Mesenchymal stem cell (in vitro differentiated cells and primary cell): ENCODE measurements around the gene LIFR.
A peak's percentile ranks its signal among the peaks of the same experiment; 100 is the strongest.

Experiments
- DNase-seq: peaks from one replicate; pipeline ENCODE4 v3.0.0-alpha.2; 2013
- H2AFZ ChIP-seq: one replicate; pipeline ENCODE4 v1.6.1; 2013; ENCODE audit warnings: low read depth, mild to moderate bottlenecking, control low read depth, inconsistent platforms, low read length, moderate library complexity
- H2AK5ac ChIP-seq: 2 replicates; pipeline ENCODE4 v1.6.1; 2013; ENCODE audit warnings: low read length, moderate library complexity, mild to moderate bottlenecking, inconsistent platforms; ENCODE audit not compliant: severe bottlenecking
- H2BK120ac ChIP-seq: one replicate; pipeline ENCODE4 v1.6.1; 2013; ENCODE audit warnings: low read depth, mild to moderate bottlenecking, inconsistent platforms, low read length, moderate library complexity
- H2BK12ac ChIP-seq, 2 experiments: one replicate each; pipeline ENCODE4 v1.6.1; 2013; ENCODE audit warnings: inconsistent platforms in 2 of 2, low read length in 2 of 2, mild to moderate bottlenecking in 2 of 2, moderate library complexity in 2 of 2, control low read depth in 1 of 2
- H2BK15ac ChIP-seq: one replicate; pipeline ENCODE4 v1.6.1; 2013; ENCODE audit warnings: mild to moderate bottlenecking, low read depth, inconsistent platforms; ENCODE audit not compliant: poor library complexity, severe bottlenecking
- H2BK5ac ChIP-seq: 2 replicates; pipeline ENCODE4 v1.6.1; 2013; ENCODE audit warnings: low read depth, mild to moderate bottlenecking, low read length, control low read depth, inconsistent platforms; ENCODE audit not compliant: poor library complexity, severe bottlenecking
- H3K14ac ChIP-seq, 2 experiments: one replicate each; pipeline ENCODE4 v1.6.1; 2013; ENCODE audit warnings: inconsistent platforms in 2 of 2, low read length in 2 of 2, control low read depth in 1 of 2, mild to moderate bottlenecking in 1 of 2, moderate library complexity in 1 of 2
- H3K18ac ChIP-seq, 2 experiments: one replicate each; pipeline ENCODE4 v1.6.1; 2013; ENCODE audit warnings: inconsistent platforms in 2 of 2, low read length in 2 of 2, control low read depth in 1 of 2, low read depth in 1 of 2, mild to moderate bottlenecking in 1 of 2
- H3K23ac ChIP-seq, 2 experiments: one replicate each; pipeline ENCODE4 v1.6.1; 2013; ENCODE audit warnings: inconsistent platforms in 2 of 2, low read length in 2 of 2, mild to moderate bottlenecking in 2 of 2, moderate library complexity in 2 of 2, control low read depth in 1 of 2
- H3K27ac ChIP-seq: 2 replicates; pipeline ENCODE4 v1.5.1; 2013; ENCODE audit warnings: mild to moderate bottlenecking, moderate library complexity, low read length, control low read depth, inconsistent platforms; ENCODE audit not compliant: poor library complexity, severe bottlenecking
- H3K27me3 ChIP-seq, 2 experiments: 2 replicates each; pipeline versions ENCODE4 v1.6.1 to v1.7.0; 2013; ENCODE audit warnings: low read length in 2 of 2, mild to moderate bottlenecking in 2 of 2, moderate library complexity in 2 of 2, control low read depth in 1 of 2, inconsistent platforms in 1 of 2; ENCODE audit not compliant: control insufficient read depth in 1 of 2, insufficient read depth in 1 of 2
- H3K36me3 ChIP-seq, 2 experiments: 2 replicates each; pipeline versions ENCODE4 v1.6.1 to v1.7.0; 2013; ENCODE audit warnings: low read length in 2 of 2, control low read depth in 1 of 2, inconsistent platforms in 1 of 2, low read depth in 1 of 2, mild to moderate bottlenecking in 1 of 2; ENCODE audit not compliant: insufficient read depth in 2 of 2, control insufficient read depth in 1 of 2
- H3K4ac ChIP-seq, 2 experiments: one replicate each; pipeline ENCODE4 v1.6.1; 2013; ENCODE audit warnings: inconsistent platforms in 2 of 2, low read length in 2 of 2, mild to moderate bottlenecking in 2 of 2, moderate library complexity in 2 of 2, control low read depth in 1 of 2, low read depth in 1 of 2
- H3K4me1 ChIP-seq: 2 replicates; pipeline ENCODE4 v1.6.1; 2013; ENCODE audit warnings: low read depth, low read length, control low read depth; ENCODE audit not compliant: control insufficient read depth, insufficient read depth
- H3K4me2 ChIP-seq: 2 replicates; pipeline ENCODE4 v1.6.1; 2013; ENCODE audit warnings: low read length, mild to moderate bottlenecking, inconsistent platforms; ENCODE audit not compliant: poor library complexity, severe bottlenecking
- H3K4me3 ChIP-seq, 2 experiments: 2 replicates each; pipeline versions ENCODE4 v1.5.1 to v1.7.0; 2013; ENCODE audit warnings: low read length in 2 of 2, mild to moderate bottlenecking in 2 of 2, control low read depth in 1 of 2, low read depth in 1 of 2; ENCODE audit not compliant: insufficient read depth in 1 of 2
- H3K79me1 ChIP-seq: replicated peaks from 2 replicates; pipeline ENCODE4 v1.6.1; 2013; ENCODE audit warnings: mild to moderate bottlenecking, control low read depth, low read length, inconsistent platforms; ENCODE audit not compliant: poor library complexity, severe bottlenecking
- H3K9ac ChIP-seq: 2 replicates; pipeline ENCODE4 v1.7.0; 2013; ENCODE audit warnings: mild to moderate bottlenecking, low read length, moderate library complexity
- H3K9me3 ChIP-seq: 2 replicates; pipeline ENCODE4 v1.7.0; 2013; ENCODE audit warnings: mild to moderate bottlenecking, low read length; ENCODE audit not compliant: control insufficient read depth
- H4K8ac ChIP-seq: one replicate; pipeline ENCODE4 v1.6.1; 2013; ENCODE audit warnings: inconsistent platforms, mild to moderate bottlenecking, low read length, moderate library complexity
- H4K91ac ChIP-seq: one replicate; pipeline ENCODE4 v1.6.1; 2013; ENCODE audit warnings: mild to moderate bottlenecking, low read length, inconsistent platforms
- WGBS: methylation state at CpG from one replicate; pipeline ENCODE4 v1.1.7; 2013; ENCODE audit warnings: mixed read lengths; 5-methylcytosine and 5-hydroxymethylcytosine counted together

Gene LIFR

GRCh38 chr5:38515646-38516045 lies 40.8 kb downstream of the LIFR start:
- Histone ChIP-seq H3K18ac (no peak overlapping the region), H3K4me3 (no peak overlapping the region), H4K91ac (no peak overlapping the region), H3K4me2 (no peak overlapping the region), H3K14ac (no peak overlapping the region), H2BK120ac (no peak overlapping the region), H3K9me3 (peaks cover 13% of the 10 kb centered on the region), H2AFZ (no peak overlapping the region), H2BK15ac (no peak overlapping the region), H3K79me1 (peaks cover 1% of the 10 kb centered on the region), H3K9ac (no peak overlapping the region), H2AK5ac (no peak overlapping the region), H4K8ac (no peak overlapping the region), H3K27me3 (no peaks in the 10 kb centered on the region), H3K27ac (no peak overlapping the region), H2BK12ac (no peak overlapping the region), H3K23ac (no peak overlapping the region), H3K4ac (no peak overlapping the region), H3K36me3 (peaks cover 0 to 52% of the 10 kb centered on the region in 2 experiments), H2BK5ac (no peak overlapping the region), H3K4me1 (no peaks in the 10 kb centered on the region)
- peak; percentile 40 for DNase-seq
- 66% methylated on average over 2 of the region's 2 CpGs for WGBS

GRCh38 chr5:38515092-38515491 lies 41.4 kb downstream of the LIFR start:
- WGBS = no CpG with 5 or more reads among the region's 3 CpGs
- no peak overlapping the region for H3K14ac ChIP-seq

GRCh38 chr5:38509185-38509584 lies 47.3 kb downstream of the LIFR start:
- peak overlapping the region in 1 of 2 experiments; percentile 0 for H3K4me3 ChIP-seq
- H3K36me3 ChIP-seq = peaks cover 0 to 54% of the 10 kb centered on the region in 2 experiments
- peak; percentile 19 for DNase-seq
- no peak overlapping the region for H3K14ac ChIP-seq
- H4K8ac ChIP-seq = no peak overlapping the region
- H3K27ac ChIP-seq = peak overlapping the region; percentile 91
- no peak overlapping the region for H3K23ac ChIP-seq
- peaks cover 1% of the 10 kb centered on the region for H3K79me1 ChIP-seq
- no peak overlapping the region for H2BK5ac ChIP-seq
- peak overlapping the region; percentile 68 for H3K9ac ChIP-seq
- H2BK15ac ChIP-seq = no peak overlapping the region
- no peaks in the 10 kb centered on the region for H3K4me1 ChIP-seq
- H3K18ac ChIP-seq = no peak overlapping the region
- no peak overlapping the region for H4K91ac ChIP-seq
- no peak overlapping the region for H2BK120ac ChIP-seq
- H3K4ac ChIP-seq = no peak overlapping the region
- no peaks in the 10 kb centered on the region for H3K27me3 ChIP-seq
- no peaks in the 10 kb centered on the region for H3K9me3 ChIP-seq
- no peak overlapping the region for H2AFZ ChIP-seq
- WGBS = 55% methylated on average over 4 of the region's 5 CpGs
- H2AK5ac ChIP-seq = no peak overlapping the region
- no peak overlapping the region for H2BK12ac ChIP-seq
- H3K4me2 ChIP-seq = no peak overlapping the region

More at GRCh38 chr5:38515092-38515491, 41.4 kb downstream of the LIFR start:
- no peak overlapping the region for H4K8ac ChIP-seq
- no peak overlapping the region for H2BK120ac ChIP-seq
- H3K27ac ChIP-seq = no peak overlapping the region
- H3K4me3 ChIP-seq = no peak overlapping the region
- peaks cover 7% of the 10 kb centered on the region for H3K9me3 ChIP-seq
- H3K9ac ChIP-seq = no peak overlapping the region
- no peaks in the 10 kb centered on the region for H3K4me1 ChIP-seq
- no peak overlapping the region for H4K91ac ChIP-seq
- no peak overlapping the region for H3K18ac ChIP-seq
- no peak overlapping the region for H2BK15ac ChIP-seq
- H2AFZ ChIP-seq = no peak overlapping the region
- H3K23ac ChIP-seq = no peak overlapping the region
- DNase-seq = no peak
- H3K79me1 ChIP-seq = peaks cover 1% of the 10 kb centered on the region
- H2BK12ac ChIP-seq = no peak overlapping the region
- H3K4ac ChIP-seq = no peak overlapping the region
- no peak overlapping the region for H2BK5ac ChIP-seq
- H3K27me3 ChIP-seq = no peaks in the 10 kb centered on the region
- no peak overlapping the region for H2AK5ac ChIP-seq
- peaks cover 0 to 52% of the 10 kb centered on the region in 2 experiments for H3K36me3 ChIP-seq
- H3K4me2 ChIP-seq = no peak overlapping the region

- Histone ChIP-seq H3K14ac (no peak overlapping the region), H3K18ac (no peak overlapping the region), H2AK5ac (no peak overlapping the region), H2AFZ (no peak overlapping the region), H2BK15ac (no peak overlapping the region), H3K4ac (no peak overlapping the region), H3K23ac (no peak overlapping the region), H2BK12ac (no peak overlapping the region), H4K91ac (no peak overlapping the region), H3K27me3 (no peaks in the 10 kb centered on the region), H3K4me3 (no peak overlapping the region), H3K27ac (no peak overlapping the region), H2BK120ac (no peak overlapping the region), H3K4me2 (no peak overlapping the region), H3K4me1 (no peaks in the 10 kb centered on the region), H3K9me3 (no peaks in the 10 kb centered on the region), H4K8ac (no peak overlapping the region), H3K79me1 (no peaks in the 10 kb centered on the region), H2BK5ac (no peak overlapping the region), H3K36me3 (peaks cover 0 to 50% of the 10 kb centered on the region in 2 experiments), H3K9ac (no peak overlapping the region)
- 93% methylated on average over 2 of the region's 3 CpGs for WGBS
- no peak for DNase-seq
Observed at GRCh38 chr5:38506302-38506701, 50.1 kb downstream of the LIFR start.
